ENCODE data around the gene NES. TPM values are rescaled to one million over a fixed set of nuclear protein-coding genes. Genes with fewer than 3 reads are reported as not detected.
A peak's percentile ranks its signal among the peaks of the same experiment; 100 is the strongest.

NES gene
- total and polyA plus RNA-seq, 2 experiments from 2014 or later = 2.2 to 15.0 TPM

- 89 to 90% methylated on average over 14 of the region's 14 CpGs for WGBS, 2 experiments (ENCODE audit: low coverage in 1 of 2, low lambda C conversion rate in 2 of 2, missing lambda C conversion rate in 2 of 2)
- H2AFZ ChIP-seq = no peak overlapping the region
- H3F3A ChIP-seq (ENCODE audit: insufficient read depth) = peaks cover 25% of the 10 kb centered on the region
- in situ Hi-C loops (cut with MboI) = no loop called here
- no peaks in the 10 kb centered on the region for H3K9me2 ChIP-seq (ENCODE audit: insufficient read depth)
- no peaks in the 10 kb centered on the region for H3K9me3 ChIP-seq (ENCODE audit: low read depth)
- no peak overlapping the region for H3K9ac ChIP-seq
- no peak overlapping the region for H3K27ac ChIP-seq
- H3K4me3 ChIP-seq = no peak overlapping the region
- H3K79me2 ChIP-seq (ENCODE audit: insufficient read depth) = no peaks in the 10 kb centered on the region
- no peak for DNase-seq
- H3K27me3 ChIP-seq (replicated peaks; ENCODE audit: insufficient read depth) = peaks cover 12% of the 10 kb centered on the region; the same call in 1 of the 2 replicates
- TF ChIP-seq EZH2phosphoT487 (IDR thresholded peaks at IDR 0.05; ENCODE audit: insufficient read depth, low read depth) (no peak), EZH2 (IDR thresholded peaks at IDR 0.05; ENCODE audit: insufficient read depth, poor library complexity, severe bottlenecking) (no peak)
- no peaks in the 10 kb centered on the region for H4K20me1 ChIP-seq (ENCODE audit: insufficient read depth)
- no peak overlapping the region for H3K4me2 ChIP-seq (ENCODE audit: unreplicated experiment)
- peaks cover 39% of the 10 kb centered on the region for H3K4me1 ChIP-seq (ENCODE audit: insufficient read depth)
- H3K36me3 ChIP-seq (ENCODE audit: low read depth) = no peaks in the 10 kb centered on the region
These were observed 18.7 kb downstream of the NES start for GRCh38 chr1:156658496-156658895.

GRCh38 chr1:156657741-156658319 lies 19.4 kb downstream of the NES start:
- H3K79me2 ChIP-seq (ENCODE audit: insufficient read depth) = no peaks in the 10 kb centered on the region
- H3K9me3 ChIP-seq (ENCODE audit: low read depth) = no peaks in the 10 kb centered on the region
- no peaks in the 10 kb centered on the region for H3K9me2 ChIP-seq (ENCODE audit: insufficient read depth)
- TF ChIP-seq EZH2 (IDR thresholded peaks at IDR 0.05; ENCODE audit: insufficient read depth, poor library complexity, severe bottlenecking) = no peak
- no peak for TF ChIP-seq EZH2phosphoT487 (IDR thresholded peaks at IDR 0.05; ENCODE audit: insufficient read depth, low read depth)
- WGBS, 2 experiments (ENCODE audit: low coverage in 1 of 2, low lambda C conversion rate in 2 of 2, missing lambda C conversion rate in 2 of 2) = 13 to 27% methylated on average over 7 to 15 of the region's 15 CpGs
- no peak overlapping the region for H3K27ac ChIP-seq
- peaks cover 32% of the 10 kb centered on the region for H3K4me1 ChIP-seq (ENCODE audit: insufficient read depth)
- H4K20me1 ChIP-seq (ENCODE audit: insufficient read depth) = no peaks in the 10 kb centered on the region
- H3K9ac ChIP-seq = no peak overlapping the region
- H2AFZ ChIP-seq = 0 out of 2 replicates have a peak overlapping the region, but pooled peaks have one; percentile 65
- in situ Hi-C loops (cut with MboI) = no loop called here
- peaks cover 12% of the 10 kb centered on the region; the same call in 1 of the 2 replicates for H3K27me3 ChIP-seq (replicated peaks; ENCODE audit: insufficient read depth)
- no peak overlapping the region for H3K4me3 ChIP-seq
- no peaks in the 10 kb centered on the region for H3K36me3 ChIP-seq (ENCODE audit: low read depth)
- peaks cover 24% of the 10 kb centered on the region for H3F3A ChIP-seq (ENCODE audit: insufficient read depth)
- peak overlapping the region; percentile 82 for H3K4me2 ChIP-seq (ENCODE audit: unreplicated experiment)
- no peak for DNase-seq

GRCh38 chr1:156656806-156657740 lies 20.1 kb downstream of the NES start:
- Histone ChIP-seq H3F3A (ENCODE audit: insufficient read depth) (peaks cover 17% of the 10 kb centered on the region), H2AFZ (peak overlapping the region; percentile 65), H3K9me2 (ENCODE audit: insufficient read depth) (no peaks in the 10 kb centered on the region), H3K9ac (no peak overlapping the region), H3K4me2 (ENCODE audit: unreplicated experiment) (peak overlapping the region; percentile 82), H4K20me1 (ENCODE audit: insufficient read depth) (no peaks in the 10 kb centered on the region), H3K79me2 (ENCODE audit: insufficient read depth) (no peaks in the 10 kb centered on the region), H3K36me3 (ENCODE audit: low read depth) (no peaks in the 10 kb centered on the region), H3K27ac (no peak overlapping the region), H3K9me3 (ENCODE audit: low read depth) (no peaks in the 10 kb centered on the region), H3K27me3 (replicated peaks; ENCODE audit: insufficient read depth) (peaks cover 12% of the 10 kb centered on the region; the same call in 1 of the 2 replicates), H3K4me1 (ENCODE audit: insufficient read depth) (peaks cover 25% of the 10 kb centered on the region), H3K4me3 (peak overlapping the region; percentile 58)
- 2 to 4% methylated on average over 46 to 54 of the region's 54 CpGs for WGBS, 2 experiments (ENCODE audit: low coverage in 1 of 2, low lambda C conversion rate in 2 of 2, missing lambda C conversion rate in 2 of 2)
- TF ChIP-seq EZH2phosphoT487 (IDR thresholded peaks at IDR 0.05; ENCODE audit: insufficient read depth, low read depth) (0 out of 2 replicates have a peak, but pooled peaks have one; percentile 27), EZH2 (IDR thresholded peaks at IDR 0.05; ENCODE audit: insufficient read depth, poor library complexity, severe bottlenecking) (peak; percentile 87)
- in situ Hi-C loops (cut with MboI) = no loop called here
- DNase-seq = peak; percentile 76

GRCh38 chr1:156655904-156656516 lies 21.2 kb downstream of the NES start:
- Histone ChIP-seq H2AFZ (no peak overlapping the region), H3F3A (ENCODE audit: insufficient read depth) (peaks cover 13% of the 10 kb centered on the region), H3K9me3 (ENCODE audit: low read depth) (no peaks in the 10 kb centered on the region), H3K4me2 (ENCODE audit: unreplicated experiment) (no peak overlapping the region), H3K36me3 (ENCODE audit: low read depth) (no peaks in the 10 kb centered on the region), H3K27me3 (replicated peaks; ENCODE audit: insufficient read depth) (peaks cover 12% of the 10 kb centered on the region; the same call in 1 of the 2 replicates), H3K4me1 (ENCODE audit: insufficient read depth) (peaks cover 14% of the 10 kb centered on the region), H3K27ac (no peak overlapping the region), H3K79me2 (ENCODE audit: insufficient read depth) (no peaks in the 10 kb centered on the region), H4K20me1 (ENCODE audit: insufficient read depth) (no peaks in the 10 kb centered on the region), H3K9me2 (ENCODE audit: insufficient read depth) (no peaks in the 10 kb centered on the region), H3K4me3 (no peak overlapping the region), H3K9ac (no peak overlapping the region)
- in situ Hi-C loops (cut with MboI) = no loop called here
- TF ChIP-seq EZH2 (IDR thresholded peaks at IDR 0.05; ENCODE audit: insufficient read depth, poor library complexity, severe bottlenecking) (no peak), EZH2phosphoT487 (IDR thresholded peaks at IDR 0.05; ENCODE audit: insufficient read depth, low read depth) (no peak)
- WGBS, 2 experiments (ENCODE audit: low coverage in 1 of 2, low lambda C conversion rate in 2 of 2, missing lambda C conversion rate in 2 of 2) = 45 to 59% methylated on average over 4 to 9 of the region's 9 CpGs
- no peak for DNase-seq
